ENCODE data around the gene PRDX2. TPM values are rescaled to one million over a fixed set of nuclear protein-coding genes. Genes with fewer than 3 reads are reported as not detected.

PRDX2 gene
- polyA plus RNA-seq, 1 donor, result 274 TPM

DNA sequence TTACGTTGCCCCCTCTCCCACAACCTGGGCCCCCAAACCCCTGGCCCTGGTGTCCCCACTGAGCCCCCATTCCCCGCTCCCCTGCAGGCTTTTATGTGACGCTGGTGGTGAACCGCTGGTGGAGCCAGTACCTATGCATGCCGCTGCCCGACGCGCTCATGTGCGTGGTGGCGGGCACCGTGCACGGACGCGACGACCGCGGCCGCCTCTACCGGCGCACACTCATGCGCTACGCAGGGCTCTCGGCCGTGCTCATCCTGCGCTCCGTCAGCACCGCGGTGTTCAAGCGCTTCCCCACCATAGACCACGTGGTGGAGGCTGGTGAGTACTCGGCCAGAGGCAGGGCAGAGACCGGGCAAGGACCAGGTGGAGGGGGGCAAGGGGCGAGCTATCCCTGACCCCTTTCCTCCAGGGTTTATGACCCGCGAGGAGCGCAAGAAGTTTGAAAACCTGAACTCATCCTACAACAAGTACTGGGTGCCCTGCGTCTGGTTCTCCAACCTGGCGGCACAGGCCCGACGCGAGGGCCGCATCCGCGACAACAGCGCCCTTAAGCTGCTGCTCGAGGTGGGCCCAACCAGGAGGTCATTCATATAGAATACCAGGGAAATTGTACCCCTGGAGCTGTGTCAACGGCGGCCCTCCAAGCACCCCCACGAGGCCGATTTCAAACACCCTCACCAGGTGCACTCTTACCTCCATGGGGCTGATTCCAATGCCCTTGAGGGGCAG lies 47.0 kb downstream of the PRDX2 start:
- DNase-seq, result no peak

DNA sequence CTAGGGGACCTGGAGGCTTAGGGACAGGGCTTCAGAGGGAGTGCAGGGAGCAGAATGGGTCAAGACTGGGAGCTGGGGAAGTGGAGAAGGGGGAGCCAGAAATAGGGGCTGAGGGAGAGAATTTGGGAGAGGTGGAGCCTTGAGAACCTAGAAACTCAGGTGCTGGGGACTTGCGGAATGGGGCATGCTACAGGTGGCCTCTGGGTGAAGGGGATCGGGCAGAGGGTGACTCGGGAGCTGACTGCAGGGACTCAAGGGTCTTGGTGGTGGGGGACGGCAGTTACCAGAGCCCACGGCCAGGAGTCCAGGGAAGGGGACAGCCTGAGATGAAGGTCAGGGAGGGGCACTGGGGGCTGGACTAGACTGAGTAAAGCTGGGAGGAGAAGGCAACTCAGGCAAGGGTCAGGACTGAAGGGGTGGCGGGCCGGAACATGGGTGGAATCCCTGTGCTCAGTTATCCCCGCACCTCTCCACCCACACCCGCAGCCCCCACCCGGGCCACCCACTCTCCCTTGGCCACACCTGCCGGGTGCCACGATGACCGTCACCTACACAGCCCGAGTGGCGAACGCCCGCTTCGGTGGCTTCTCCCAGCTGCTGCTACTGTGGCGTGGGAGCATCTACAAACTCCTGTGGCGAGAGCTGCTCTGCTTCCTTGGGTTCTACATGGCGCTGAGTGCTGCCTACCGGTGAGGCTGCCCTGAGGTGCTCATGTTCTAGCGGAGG lies 49.4 kb downstream of the PRDX2 start:
- DNase-seq, result no peak

DNA sequence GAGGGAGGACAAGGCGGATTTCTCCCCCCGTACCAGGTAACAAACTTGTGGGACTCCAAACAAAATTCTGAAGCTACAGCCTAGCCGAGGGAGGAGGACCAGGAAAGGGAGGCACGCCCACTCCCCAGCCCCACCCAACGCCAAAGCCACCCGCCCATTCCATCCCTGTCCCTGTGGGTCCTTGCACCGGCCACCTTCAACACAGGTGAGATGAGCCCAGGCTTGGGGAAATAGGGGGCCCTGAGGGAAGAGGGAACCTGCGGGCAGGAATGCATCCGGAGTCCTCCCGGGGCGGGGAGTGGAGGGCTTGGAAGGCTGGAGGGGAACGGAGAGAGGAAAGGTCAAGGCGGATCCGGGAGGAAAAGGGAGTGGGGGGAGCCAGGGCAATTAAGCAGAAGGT lies 50.0 kb downstream of the PRDX2 start, which contains the start of gene BEST2:
BEST2 (plus strand) TSS at position 157 of the 400 bp plus-strand sequence. CDS start 802 bp downstream, outside the sequence.
- no peak for DNase-seq

DNA sequence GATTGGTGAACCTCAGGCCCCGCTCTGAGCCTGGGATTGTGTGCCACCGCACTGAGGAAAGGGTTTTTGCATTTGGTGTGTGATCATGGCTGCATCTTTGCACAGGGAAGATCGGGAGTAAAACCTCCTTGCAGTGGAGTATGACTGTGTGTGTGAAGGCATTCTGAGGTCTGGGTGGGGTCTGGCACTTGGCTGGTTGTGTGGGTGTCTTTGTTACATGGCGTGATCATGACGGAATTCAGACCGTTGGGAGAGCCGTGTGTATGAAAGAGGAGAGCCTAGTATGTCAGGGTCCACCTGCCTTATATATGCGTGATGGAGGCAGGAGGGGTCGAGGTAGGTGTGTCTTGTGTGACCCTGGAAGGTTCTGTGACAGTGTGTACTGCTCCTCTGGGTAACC lies 50.7 kb downstream of the PRDX2 start:
- DNase-seq, result no peak

DNA sequence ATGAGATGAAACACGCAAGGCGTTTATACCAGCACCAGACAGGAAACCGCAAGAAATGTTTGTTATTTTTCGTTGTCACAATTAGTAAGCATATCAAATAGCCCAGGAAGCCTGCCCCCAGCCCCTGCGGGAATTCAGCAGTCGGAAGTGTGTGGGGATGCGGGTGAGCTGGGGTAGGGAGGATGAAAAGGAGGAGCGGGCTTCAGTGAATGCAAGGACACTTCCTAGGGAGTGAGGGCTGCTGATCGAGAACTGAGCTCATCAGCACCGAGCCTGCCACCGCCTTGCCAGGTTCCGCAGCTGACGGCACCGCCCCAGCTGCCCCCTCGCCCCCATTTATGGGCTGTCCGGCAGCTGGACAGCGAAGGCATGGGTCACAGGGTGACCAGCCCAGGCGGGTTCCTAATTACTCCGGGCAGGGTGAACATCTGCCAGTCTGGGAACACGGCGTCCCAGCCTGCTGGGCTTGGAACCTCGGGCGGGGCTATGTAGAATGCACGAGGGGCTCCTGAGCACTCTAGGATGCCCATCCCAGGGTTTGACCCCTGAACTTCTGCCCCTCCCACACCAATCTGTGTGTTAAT lies 51.6 kb downstream of the PRDX2 start:
- no peak for DNase-seq

DNA sequence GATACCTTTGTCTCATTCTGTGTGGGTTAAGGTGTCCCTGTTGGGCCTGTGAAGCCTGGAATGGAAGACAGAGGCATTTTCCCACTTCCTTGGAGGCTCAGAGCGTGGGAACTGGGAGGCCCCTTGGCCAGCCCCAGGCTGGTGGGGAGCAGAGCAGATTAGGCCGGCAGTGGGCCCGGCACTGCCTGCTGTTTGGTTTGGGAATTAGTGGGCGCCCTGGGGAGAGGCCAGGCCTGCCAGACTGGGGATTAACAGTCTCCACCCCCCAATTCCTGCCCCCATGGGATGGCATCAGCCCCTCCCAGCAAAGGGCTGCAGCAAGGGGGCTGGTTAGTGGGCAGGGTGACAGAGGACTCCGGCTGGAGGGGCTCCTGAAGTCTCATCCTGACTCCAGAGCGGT lies 53.1 kb downstream of the PRDX2 start:
- no peak for DNase-seq

Other genes with a start within 250 kb of the PRDX2 start
- gene ZNF490, start 191.0 kb downstream of the PRDX2 start, polyA plus RNA-seq (ENCODE audit: insufficient read length), result 5.7 TPM
- gene ZNF791, start 190.9 kb downstream of the PRDX2 start, polyA plus RNA-seq (ENCODE audit: insufficient read length), result 28.1 TPM
- gene MAN2B1, start 135.1 kb downstream of the PRDX2 start, polyA plus RNA-seq (ENCODE audit: insufficient read length), result 35.1 TPM
- 18.2 TPM for gene WDR83, start 135.0 kb downstream of the PRDX2 start, polyA plus RNA-seq (ENCODE audit: insufficient read length)
- 87.9 TPM for gene DHPS, start 119.9 kb downstream of the PRDX2 start, polyA plus RNA-seq (ENCODE audit: insufficient read length)
- 1.00 TPM for gene GNG14, start 113.8 kb downstream of the PRDX2 start, polyA plus RNA-seq (ENCODE audit: insufficient read length)
- 10.4 TPM for gene FBXW9, start 105.2 kb downstream of the PRDX2 start, polyA plus RNA-seq (ENCODE audit: insufficient read length)
- gene TNPO2, start 77.9 kb downstream of the PRDX2 start, polyA plus RNA-seq (ENCODE audit: insufficient read length), result 78.7 TPM
- 139 TPM for gene TRIR, start 67.1 kb downstream of the PRDX2 start, polyA plus RNA-seq (ENCODE audit: insufficient read length)
- 74.0 TPM for gene GET3, start 64.3 kb downstream of the PRDX2 start, polyA plus RNA-seq (ENCODE audit: insufficient read length)
- 0.23 TPM for gene BEST2, start 50.0 kb downstream of the PRDX2 start, polyA plus RNA-seq (ENCODE audit: insufficient read length)
- gene HOOK2, start 26.2 kb downstream of the PRDX2 start, polyA plus RNA-seq (ENCODE audit: insufficient read length), result 78.3 TPM
- gene JUNB, start 10.3 kb downstream of the PRDX2 start, polyA plus RNA-seq (ENCODE audit: insufficient read length), result 22.7 TPM
- gene THSD8, start 269 bp upstream of the PRDX2 start, polyA plus RNA-seq (ENCODE audit: insufficient read length), result 5.4 TPM
- gene RNASEH2A, start 4.8 kb upstream of the PRDX2 start, polyA plus RNA-seq (ENCODE audit: insufficient read length), result 35.1 TPM
- gene RTBDN, start 32.8 kb upstream of the PRDX2 start, polyA plus RNA-seq (ENCODE audit: insufficient read length), result 0.07 TPM
- 1.0 TPM for gene MAST1, start 36.7 kb upstream of the PRDX2 start, polyA plus RNA-seq (ENCODE audit: insufficient read length)
- gene DNASE2, start 79.6 kb upstream of the PRDX2 start, polyA plus RNA-seq (ENCODE audit: insufficient read length), result 9.5 TPM
- 0.17 TPM for gene KLF1, start 85.4 kb upstream of the PRDX2 start, polyA plus RNA-seq (ENCODE audit: insufficient read length)
- 31.1 TPM for gene GCDH, start 89.4 kb upstream of the PRDX2 start, polyA plus RNA-seq (ENCODE audit: insufficient read length)
- 3.4 TPM for gene SYCE2, start 117.5 kb upstream of the PRDX2 start, polyA plus RNA-seq (ENCODE audit: insufficient read length)
- 41.5 TPM for gene FARSA, start 131.9 kb upstream of the PRDX2 start, polyA plus RNA-seq (ENCODE audit: insufficient read length)
- gene CALR, start 136.8 kb upstream of the PRDX2 start, polyA plus RNA-seq (ENCODE audit: insufficient read length), result 783 TPM
- gene RAD23A, start 144.1 kb upstream of the PRDX2 start, polyA plus RNA-seq (ENCODE audit: insufficient read length), result 71.9 TPM
- gene GADD45GIP1, start 155.4 kb upstream of the PRDX2 start, polyA plus RNA-seq (ENCODE audit: insufficient read length), result 25.2 TPM
- 0.18 TPM for gene DAND5, start 167.8 kb upstream of the PRDX2 start, polyA plus RNA-seq (ENCODE audit: insufficient read length)
- gene NFIX, start 193.7 kb upstream of the PRDX2 start, polyA plus RNA-seq (ENCODE audit: insufficient read length), result 14.6 TPM